ENCODE data around the gene CHST8. TPM values are rescaled to one million over a fixed set of nuclear protein-coding genes. Genes with fewer than 3 reads are reported as not detected.

CHST8 gene
- total RNA-seq, 1 donor from 2014 or later: not detected

- TF ChIP-seq CTCF (IDR thresholded peaks at IDR 0.05; ENCODE audit: insufficient read depth, low read length, poor library complexity, severe bottlenecking): no peak
- H3K4me3 ChIP-seq (ENCODE audit: low read depth, low read length): no peak overlapping the region
- no peaks in the 10 kb centered on the region for H3K27me3 ChIP-seq (ENCODE audit: control insufficient read depth, insufficient read depth, low read length)
- DNase-seq (ENCODE audit: low read depth): no peak
- no peaks in the 10 kb centered on the region for H3K36me3 ChIP-seq (ENCODE audit: control insufficient read depth, insufficient read depth, low read length)
Observed at GRCh38 chr19:33749619-33750175, 127.9 kb downstream of the CHST8 start.

- DNase-seq (ENCODE audit: low read depth): no peak
- no peak overlapping the region for H3K4me3 ChIP-seq (ENCODE audit: low read depth, low read length)
- no peaks in the 10 kb centered on the region for H3K36me3 ChIP-seq (ENCODE audit: control insufficient read depth, insufficient read depth, low read length)
- no peaks in the 10 kb centered on the region for H3K27me3 ChIP-seq (ENCODE audit: control insufficient read depth, insufficient read depth, low read length)
- TF ChIP-seq CTCF (IDR thresholded peaks at IDR 0.05; ENCODE audit: insufficient read depth, low read length, poor library complexity, severe bottlenecking): no peak
Observed at GRCh38 chr19:33750587-33751435, 129.1 kb downstream of the CHST8 start.

- no peaks in the 10 kb centered on the region for H3K27me3 ChIP-seq (ENCODE audit: control insufficient read depth, insufficient read depth, low read length)
- H3K4me3 ChIP-seq (ENCODE audit: low read depth, low read length): no peak overlapping the region
- no peaks in the 10 kb centered on the region for H3K36me3 ChIP-seq (ENCODE audit: control insufficient read depth, insufficient read depth, low read length)
- DNase-seq (ENCODE audit: low read depth): no peak
- TF ChIP-seq CTCF (IDR thresholded peaks at IDR 0.05; ENCODE audit: insufficient read depth, low read length, poor library complexity, severe bottlenecking): no peak
Observed at GRCh38 chr19:33751436-33751770, 129.7 kb downstream of the CHST8 start.

- no peak for DNase-seq (ENCODE audit: low read depth)
- TF ChIP-seq CTCF (IDR thresholded peaks at IDR 0.05; ENCODE audit: insufficient read depth, low read length, poor library complexity, severe bottlenecking): no peak
- no peak overlapping the region for H3K4me3 ChIP-seq (ENCODE audit: low read depth, low read length)
- H3K36me3 ChIP-seq (ENCODE audit: control insufficient read depth, insufficient read depth, low read length): no peaks in the 10 kb centered on the region
- H3K27me3 ChIP-seq (ENCODE audit: control insufficient read depth, insufficient read depth, low read length): no peaks in the 10 kb centered on the region
Observed at GRCh38 chr19:33752018-33752800, 130.5 kb downstream of the CHST8 start.

- Histone ChIP-seq H3K27me3 (ENCODE audit: control insufficient read depth, insufficient read depth, low read length) (no peaks in the 10 kb centered on the region), H3K36me3 (ENCODE audit: control insufficient read depth, insufficient read depth, low read length) (no peaks in the 10 kb centered on the region), H3K4me3 (ENCODE audit: low read depth, low read length) (no peak overlapping the region)
- no peak for TF ChIP-seq CTCF (IDR thresholded peaks at IDR 0.05; ENCODE audit: insufficient read depth, low read length, poor library complexity, severe bottlenecking)
- no peak for DNase-seq (ENCODE audit: low read depth)
Observed at GRCh38 chr19:33752945-33753344, 131.2 kb downstream of the CHST8 start.

Data from kidney epithelial cell (primary cell).